ENCODE measurements around the gene PITPNM3.

The PITPNM3 gene

GRCh38 chr17:6430769-6431168 is 125.6 kb downstream of the PITPNM3 start:
- H3K9me3 ChIP-seq (ENCODE audit: control insufficient read depth, insufficient read depth, low read depth, low read length) = peaks cover 5% of the 10 kb centered on the region
- H3K36me3 ChIP-seq (ENCODE audit: control insufficient read depth, insufficient read depth, low read length) = no peaks in the 10 kb centered on the region
- H3K4me1 ChIP-seq (ENCODE audit: control insufficient read depth, insufficient read depth, low read length) = no peaks in the 10 kb centered on the region
- no peaks in the 10 kb centered on the region for H3K27me3 ChIP-seq (ENCODE audit: control insufficient read depth, insufficient read depth, low read length)
- no peak overlapping the region for H3K27ac ChIP-seq (ENCODE audit: low read depth, low read length)
- H3K4me3 ChIP-seq (ENCODE audit: low read depth, low read length) = no peak overlapping the region
- H3K9ac ChIP-seq (ENCODE audit: low read length) = no peak overlapping the region

DNA sequence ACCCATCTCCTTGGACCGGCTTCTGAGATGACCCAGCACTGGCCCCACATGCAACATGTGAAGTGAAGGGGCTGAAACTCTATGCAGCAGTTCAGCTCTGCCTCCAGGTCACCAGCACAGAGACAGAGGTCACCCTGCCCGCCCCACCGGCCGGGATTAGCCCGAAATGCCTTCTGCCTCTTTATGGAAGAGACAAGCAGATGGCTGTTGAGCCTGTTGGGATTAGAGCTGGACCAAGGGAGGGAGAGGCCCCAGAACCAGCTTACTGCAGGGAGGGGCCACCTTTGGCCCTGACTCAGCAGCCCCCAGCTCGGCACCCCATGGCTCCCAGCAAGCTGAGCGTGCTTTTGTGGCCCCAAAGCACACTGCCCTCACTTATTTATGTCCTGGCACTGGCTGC is 127.1 kb downstream of the PITPNM3 start:
- Histone ChIP-seq H3K27ac (ENCODE audit: low read depth, low read length) (no peak overlapping the region), H3K4me1 (ENCODE audit: control insufficient read depth, insufficient read depth, low read length) (no peaks in the 10 kb centered on the region), H3K9me3 (ENCODE audit: control insufficient read depth, insufficient read depth, low read depth, low read length) (peaks cover 5% of the 10 kb centered on the region), H3K9ac (ENCODE audit: low read length) (no peak overlapping the region), H3K36me3 (ENCODE audit: control insufficient read depth, insufficient read depth, low read length) (no peaks in the 10 kb centered on the region), H3K27me3 (ENCODE audit: control insufficient read depth, insufficient read depth, low read length) (no peaks in the 10 kb centered on the region), H3K4me3 (ENCODE audit: low read depth, low read length) (no peak overlapping the region)

- Histone ChIP-seq H3K27me3 (ENCODE audit: control insufficient read depth, insufficient read depth, low read length) (no peaks in the 10 kb centered on the region), H3K9ac (ENCODE audit: low read length) (no peak overlapping the region), H3K36me3 (ENCODE audit: control insufficient read depth, insufficient read depth, low read length) (no peaks in the 10 kb centered on the region), H3K4me3 (ENCODE audit: low read depth, low read length) (no peak overlapping the region), H3K4me1 (ENCODE audit: control insufficient read depth, insufficient read depth, low read length) (no peaks in the 10 kb centered on the region), H3K27ac (ENCODE audit: low read depth, low read length) (no peak overlapping the region), H3K9me3 (ENCODE audit: control insufficient read depth, insufficient read depth, low read depth, low read length) (peaks cover 5% of the 10 kb centered on the region)
Measured at GRCh38 chr17:6428207-6428965, 128.0 kb downstream of the PITPNM3 start.

DNA sequence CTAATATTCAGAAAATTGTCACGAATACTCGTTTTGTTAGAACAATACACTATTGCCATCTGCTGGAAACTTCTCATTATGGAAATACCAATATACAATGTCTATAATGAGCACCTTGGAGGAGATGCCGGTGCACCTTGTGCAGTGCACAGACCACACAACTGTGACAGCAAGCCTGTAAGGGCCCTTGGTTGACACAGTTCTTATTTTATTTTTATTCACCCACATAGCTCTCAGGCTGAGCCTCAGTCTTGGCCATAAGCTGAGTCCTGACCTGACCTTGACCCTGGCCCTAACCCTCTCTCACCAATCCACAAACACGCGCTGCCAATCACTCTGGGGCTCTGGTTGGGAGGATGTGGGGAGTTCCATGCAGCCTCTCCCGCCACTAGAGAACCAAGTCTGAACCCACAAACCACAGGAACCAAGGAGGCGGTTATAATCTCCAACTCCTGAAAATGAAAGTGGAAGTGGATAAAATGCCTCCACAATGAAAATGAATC is 129.0 kb downstream of the PITPNM3 start:
- H3K4me3 ChIP-seq (ENCODE audit: low read depth, low read length) = no peak overlapping the region
- H3K27ac ChIP-seq (ENCODE audit: low read depth, low read length) = no peak overlapping the region
- peaks cover under 1% of the 10 kb centered on the region; the same call in 1 of the 2 replicates for H3K4me1 ChIP-seq (ENCODE audit: control insufficient read depth, insufficient read depth, low read length)
- peaks cover 5% of the 10 kb centered on the region for H3K9me3 ChIP-seq (ENCODE audit: control insufficient read depth, insufficient read depth, low read depth, low read length)
- H3K9ac ChIP-seq (ENCODE audit: low read length) = no peak overlapping the region
- no peaks in the 10 kb centered on the region for H3K36me3 ChIP-seq (ENCODE audit: control insufficient read depth, insufficient read depth, low read length)
- H3K27me3 ChIP-seq (ENCODE audit: control insufficient read depth, insufficient read depth, low read length) = no peaks in the 10 kb centered on the region

DNA sequence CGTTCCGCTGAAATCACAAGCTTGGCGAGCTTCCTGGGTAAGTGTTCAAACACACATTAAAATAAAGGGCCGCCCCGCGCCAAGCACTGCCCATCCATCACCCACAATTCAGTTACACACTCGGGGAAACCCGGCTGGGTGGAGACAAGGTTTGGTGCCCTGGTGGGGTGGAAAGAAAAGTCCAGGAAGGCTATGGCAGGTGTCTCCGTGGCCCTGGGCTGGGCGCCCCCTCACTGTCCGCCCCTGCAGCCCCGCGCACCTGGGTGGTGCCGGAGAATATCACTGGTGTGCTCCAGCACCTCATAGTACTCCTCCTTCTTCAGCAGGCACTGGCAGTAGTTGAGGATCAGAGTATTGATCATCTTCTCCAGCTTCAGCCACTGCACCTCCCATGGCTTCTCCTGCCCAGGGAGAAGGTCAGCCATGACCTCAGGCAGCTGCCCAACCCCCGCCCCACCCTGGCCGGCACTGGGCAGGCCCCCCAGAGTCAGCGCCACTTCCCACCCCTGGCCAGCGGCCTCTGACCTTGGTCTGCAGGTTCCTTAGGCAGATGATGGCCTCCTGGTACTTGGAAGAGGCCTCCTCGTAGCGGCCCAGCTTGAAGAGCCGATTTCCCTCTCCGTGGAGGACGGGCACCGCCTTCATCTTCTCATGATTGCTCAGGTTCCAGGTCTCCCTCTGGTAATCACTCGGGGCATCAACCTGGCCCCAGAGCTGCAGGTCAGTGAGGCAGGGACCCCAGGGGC is 129.8 kb downstream of the PITPNM3 start:
- Histone ChIP-seq H3K9ac (ENCODE audit: low read length) (no peak overlapping the region), H3K9me3 (ENCODE audit: control insufficient read depth, insufficient read depth, low read depth, low read length) (peaks cover 4% of the 10 kb centered on the region), H3K36me3 (ENCODE audit: control insufficient read depth, insufficient read depth, low read length) (no peaks in the 10 kb centered on the region), H3K27ac (ENCODE audit: low read depth, low read length) (no peak overlapping the region), H3K4me3 (ENCODE audit: low read depth, low read length) (no peak overlapping the region), H3K4me1 (ENCODE audit: control insufficient read depth, insufficient read depth, low read length) (peaks cover 3% of the 10 kb centered on the region; the same call in 1 of the 2 replicates), H3K27me3 (ENCODE audit: control insufficient read depth, insufficient read depth, low read length) (no peaks in the 10 kb centered on the region)

- Histone ChIP-seq H3K9me3 (ENCODE audit: control insufficient read depth, insufficient read depth, low read depth, low read length) (no peaks in the 10 kb centered on the region), H3K9ac (ENCODE audit: low read length) (no peak overlapping the region), H3K27me3 (ENCODE audit: control insufficient read depth, insufficient read depth, low read length) (no peaks in the 10 kb centered on the region), H3K27ac (ENCODE audit: low read depth, low read length) (no peak overlapping the region), H3K36me3 (ENCODE audit: control insufficient read depth, insufficient read depth, low read length) (no peaks in the 10 kb centered on the region), H3K4me1 (ENCODE audit: control insufficient read depth, insufficient read depth, low read length) (peaks cover 3% of the 10 kb centered on the region), H3K4me3 (ENCODE audit: low read depth, low read length) (no peak overlapping the region)
Measured at GRCh38 chr17:6425407-6425806, 130.9 kb downstream of the PITPNM3 start.

DNA sequence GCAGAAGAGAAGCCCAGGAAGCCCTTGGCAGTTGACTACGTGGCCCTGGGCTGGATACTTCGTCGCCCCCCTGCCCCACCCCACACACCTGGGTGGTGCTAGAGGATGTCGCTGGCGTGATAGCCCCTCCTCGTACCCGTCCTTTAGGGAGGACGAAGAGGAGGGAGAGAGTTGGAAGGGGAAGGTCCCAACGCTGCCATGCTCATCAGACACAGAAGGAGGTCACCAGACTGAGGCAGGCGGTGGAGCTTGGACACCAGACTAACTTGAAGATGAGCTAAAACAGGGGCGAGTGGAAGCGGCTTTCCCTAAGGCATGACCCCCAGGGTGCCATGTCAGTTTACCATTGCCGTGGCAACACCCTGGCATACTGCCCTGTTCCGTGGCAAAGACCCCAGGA is 132.4 kb downstream of the PITPNM3 start:
- H3K9me3 ChIP-seq (ENCODE audit: control insufficient read depth, insufficient read depth, low read depth, low read length) = no peaks in the 10 kb centered on the region
- no peak overlapping the region for H3K27ac ChIP-seq (ENCODE audit: low read depth, low read length)
- H3K4me1 ChIP-seq (ENCODE audit: control insufficient read depth, insufficient read depth, low read length) = peaks cover 10% of the 10 kb centered on the region

GRCh38 chr17:6422654-6423241 is 133.6 kb downstream of the PITPNM3 start:
- H3K4me3 ChIP-seq (ENCODE audit: low read depth, low read length) = no peak overlapping the region
- H3K27ac ChIP-seq (ENCODE audit: low read depth, low read length) = no peak overlapping the region
- H3K9me3 ChIP-seq (ENCODE audit: control insufficient read depth, insufficient read depth, low read depth, low read length) = no peaks in the 10 kb centered on the region
- H3K4me1 ChIP-seq (ENCODE audit: control insufficient read depth, insufficient read depth, low read length) = peaks cover 10% of the 10 kb centered on the region
- H3K27me3 ChIP-seq (ENCODE audit: control insufficient read depth, insufficient read depth, low read length) = no peaks in the 10 kb centered on the region
- H3K9ac ChIP-seq (ENCODE audit: low read length) = no peak overlapping the region
- H3K36me3 ChIP-seq (ENCODE audit: control insufficient read depth, insufficient read depth, low read length) = no peaks in the 10 kb centered on the region

More for the DNA sequence above, 132.4 kb downstream of the PITPNM3 start:
- no peak overlapping the region for H3K4me3 ChIP-seq (ENCODE audit: low read depth, low read length)
- no peaks in the 10 kb centered on the region for H3K27me3 ChIP-seq (ENCODE audit: control insufficient read depth, insufficient read depth, low read length)
- no peak overlapping the region for H3K9ac ChIP-seq (ENCODE audit: low read length)
- H3K36me3 ChIP-seq (ENCODE audit: control insufficient read depth, insufficient read depth, low read length) = no peaks in the 10 kb centered on the region

DNA sequence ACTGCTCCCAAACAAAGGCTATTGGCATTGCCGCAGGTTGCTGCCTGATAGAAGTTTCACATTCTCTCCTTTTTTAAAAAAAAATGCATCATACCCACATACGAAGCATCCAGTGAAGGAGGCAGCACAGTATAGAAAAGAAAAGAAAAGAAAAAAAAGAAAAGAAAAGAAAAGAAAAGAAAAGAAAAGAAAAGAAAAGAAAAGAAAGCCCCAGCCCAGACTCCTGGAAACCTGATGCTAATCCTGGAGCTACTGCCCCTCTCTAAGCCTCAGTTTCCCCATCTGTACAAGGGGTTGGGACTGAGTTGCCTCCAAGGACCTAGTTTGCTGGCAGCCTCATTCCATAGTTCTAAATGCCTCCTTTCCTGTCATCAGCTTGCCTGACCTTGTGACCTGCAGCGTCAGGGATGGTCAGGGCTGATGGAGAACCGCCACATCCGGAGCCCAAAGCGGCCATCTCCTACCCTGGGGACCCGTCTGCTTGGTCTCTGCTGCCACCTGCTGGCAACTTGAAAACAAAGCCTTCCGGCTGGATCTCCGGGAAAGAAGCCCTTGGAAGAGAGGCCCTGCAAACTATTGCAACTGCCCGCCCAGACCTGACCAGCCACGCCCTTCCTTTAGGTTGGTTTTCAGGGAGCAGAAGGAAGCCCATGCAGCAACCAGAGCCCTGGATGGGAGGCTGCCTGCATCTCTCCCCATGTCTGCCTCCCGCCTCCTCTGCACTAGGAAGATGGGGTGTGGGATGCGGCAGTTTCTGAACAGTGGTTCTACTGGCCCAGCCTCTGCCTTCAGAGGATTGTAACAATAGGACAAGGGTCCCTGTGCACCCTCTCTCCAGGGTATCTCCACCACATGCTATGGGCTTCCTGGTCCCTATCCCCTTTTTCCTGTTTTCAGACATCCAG is 134.4 kb downstream of the PITPNM3 start:
- Histone ChIP-seq H3K36me3 (ENCODE audit: control insufficient read depth, insufficient read depth, low read length) (no peaks in the 10 kb centered on the region), H3K27me3 (ENCODE audit: control insufficient read depth, insufficient read depth, low read length) (no peaks in the 10 kb centered on the region), H3K4me1 (ENCODE audit: control insufficient read depth, insufficient read depth, low read length) (peaks cover 10% of the 10 kb centered on the region), H3K9me3 (ENCODE audit: control insufficient read depth, insufficient read depth, low read depth, low read length) (no peaks in the 10 kb centered on the region), H3K27ac (ENCODE audit: low read depth, low read length) (no peak overlapping the region), H3K4me3 (ENCODE audit: low read depth, low read length) (no peak overlapping the region), H3K9ac (ENCODE audit: low read length) (no peak overlapping the region)

DNA sequence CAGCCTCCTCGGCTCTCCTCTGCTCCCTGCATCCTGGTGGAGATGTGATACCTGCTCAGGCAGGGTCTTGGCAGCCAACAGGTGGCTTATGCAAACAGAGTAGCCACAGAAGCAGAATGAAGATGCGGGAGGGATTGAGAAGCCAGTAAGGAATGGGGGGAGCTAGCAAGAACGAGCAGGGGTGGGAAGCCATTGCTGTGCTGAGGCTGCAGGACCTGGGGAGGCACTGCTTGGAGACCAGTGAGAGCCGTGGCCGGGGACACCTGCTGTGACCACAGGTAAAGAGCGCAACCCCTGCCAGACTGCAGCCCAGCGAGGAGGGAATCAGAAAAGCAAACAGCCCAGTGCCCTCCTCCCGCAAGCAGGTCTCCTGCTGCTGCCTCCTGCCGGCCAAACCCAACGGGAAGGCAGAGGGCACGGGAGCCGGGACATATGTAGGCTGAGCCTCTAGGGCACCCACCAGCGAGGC is 136.1 kb downstream of the PITPNM3 start:
- Histone ChIP-seq H3K9ac (ENCODE audit: low read length) (no peak overlapping the region), H3K36me3 (ENCODE audit: control insufficient read depth, insufficient read depth, low read length) (no peaks in the 10 kb centered on the region), H3K4me3 (ENCODE audit: low read depth, low read length) (no peak overlapping the region), H3K27me3 (ENCODE audit: control insufficient read depth, insufficient read depth, low read length) (no peaks in the 10 kb centered on the region), H3K4me1 (ENCODE audit: control insufficient read depth, insufficient read depth, low read length) (peaks cover 10% of the 10 kb centered on the region), H3K27ac (ENCODE audit: low read depth, low read length) (no peak overlapping the region), H3K9me3 (ENCODE audit: control insufficient read depth, insufficient read depth, low read depth, low read length) (no peaks in the 10 kb centered on the region)
